Measurements from ENCODE around the gene HLA-A.

The HLA-A gene

GRCh38 chr6:29935273-29935955, 6.9 kb upstream of the HLA-A start:
- Histone ChIP-seq H3K36me3 (ENCODE audit: insufficient read depth, low read length) (no peaks in the 10 kb centered on the region), H3K27ac (ENCODE audit: low read depth, low read length) (no peak overlapping the region), H3K27me3 (ENCODE audit: insufficient read depth, low read length) (no peaks in the 10 kb centered on the region), H3K4me1 (ENCODE audit: control insufficient read depth, insufficient read depth, low read length, unreplicated experiment) (no peaks in the 10 kb centered on the region), H2AFZ (ENCODE audit: low read length, unreplicated experiment) (no peak overlapping the region), H3K79me2 (ENCODE audit: control insufficient read depth, insufficient read depth, low read length, unreplicated experiment) (no peaks in the 10 kb centered on the region), H3K4me3 (ENCODE audit: low read depth, low read length) (no peak overlapping the region)

- no peaks in the 10 kb centered on the region for H3K27me3 ChIP-seq (ENCODE audit: insufficient read depth, low read length)
- H3K4me3 ChIP-seq (ENCODE audit: low read depth, low read length) = no peak overlapping the region
- H3K4me1 ChIP-seq (ENCODE audit: control insufficient read depth, insufficient read depth, low read length, unreplicated experiment) = peaks cover 17% of the 10 kb centered on the region
- peaks cover 16% of the 10 kb centered on the region for H3K79me2 ChIP-seq (ENCODE audit: control insufficient read depth, insufficient read depth, low read length, unreplicated experiment)
- H2AFZ ChIP-seq (ENCODE audit: low read length, unreplicated experiment) = no peak overlapping the region
- H3K36me3 ChIP-seq (ENCODE audit: insufficient read depth, low read length) = peaks cover 7% of the 10 kb centered on the region; the same call in 1 of the 2 replicates
- no peak overlapping the region for H3K27ac ChIP-seq (ENCODE audit: low read depth, low read length)
Measured at GRCh38 chr6:29938746-29939508, 3.4 kb upstream of the HLA-A start.

DNA sequence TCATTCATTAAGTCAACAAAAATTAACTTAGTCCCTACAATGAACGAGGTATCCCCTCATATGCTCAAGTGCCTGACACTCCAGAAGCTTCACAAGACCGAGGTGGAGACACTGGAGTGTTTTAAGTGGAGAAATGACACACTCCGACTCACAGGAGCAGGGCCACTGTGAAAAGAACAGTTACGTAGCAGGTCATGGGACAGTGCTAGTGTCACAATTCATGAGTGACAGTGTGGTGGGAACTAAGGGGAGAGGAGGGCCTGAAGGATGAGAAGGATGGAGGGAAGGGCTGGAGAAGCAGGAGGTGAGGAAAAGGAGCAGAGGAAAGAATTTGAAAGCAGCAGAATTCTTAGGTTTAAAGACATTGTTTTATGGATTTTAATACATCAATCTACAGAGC, 1.3 kb upstream of the HLA-A start:
- Histone ChIP-seq H3K4me1 (ENCODE audit: control insufficient read depth, insufficient read depth, low read length, unreplicated experiment) (peaks cover 30% of the 10 kb centered on the region), H3K4me3 (ENCODE audit: low read depth, low read length) (peak overlapping the region; percentile 88; the same call in 1 of the 2 replicates), H3K36me3 (ENCODE audit: insufficient read depth, low read length) (peaks cover 16% of the 10 kb centered on the region), H3K27me3 (ENCODE audit: insufficient read depth, low read length) (no peaks in the 10 kb centered on the region), H2AFZ (ENCODE audit: low read length, unreplicated experiment) (no peak overlapping the region), H3K27ac (ENCODE audit: low read depth, low read length) (peak overlapping the region; percentile 89; the same call in 1 of the 2 replicates), H3K79me2 (ENCODE audit: control insufficient read depth, insufficient read depth, low read length, unreplicated experiment) (peaks cover 31% of the 10 kb centered on the region)

DNA sequence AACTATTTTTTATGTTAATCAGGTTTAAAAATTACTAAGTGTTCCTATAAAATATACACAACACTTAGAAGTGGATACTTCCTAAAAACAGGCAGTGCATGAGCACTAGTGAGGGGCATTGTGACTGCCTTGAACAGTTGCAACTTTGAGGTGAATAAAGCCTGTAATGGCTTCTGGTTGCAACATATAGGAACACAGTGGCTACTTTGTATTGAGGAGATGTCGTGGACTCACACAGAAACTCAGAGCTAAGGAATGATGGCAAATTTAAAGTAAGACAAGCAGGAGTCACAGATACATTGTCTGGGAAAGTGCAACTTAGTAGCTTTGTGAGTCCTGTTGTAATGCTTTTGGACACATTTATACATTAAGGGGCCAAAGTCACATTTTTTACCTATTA, 861 bp upstream of the HLA-A start:
- H3K36me3 ChIP-seq (ENCODE audit: insufficient read depth, low read length) = peaks cover 16% of the 10 kb centered on the region
- H3K27me3 ChIP-seq (ENCODE audit: insufficient read depth, low read length) = no peaks in the 10 kb centered on the region
- H2AFZ ChIP-seq (ENCODE audit: low read length, unreplicated experiment) = peak overlapping the region; percentile 28
- peaks cover 31% of the 10 kb centered on the region for H3K79me2 ChIP-seq (ENCODE audit: control insufficient read depth, insufficient read depth, low read length, unreplicated experiment)
- H3K4me1 ChIP-seq (ENCODE audit: control insufficient read depth, insufficient read depth, low read length, unreplicated experiment) = peaks cover 30% of the 10 kb centered on the region
- H3K27ac ChIP-seq (ENCODE audit: low read depth, low read length) = peak overlapping the region; percentile 89
- H3K4me3 ChIP-seq (ENCODE audit: low read depth, low read length) = peak overlapping the region; percentile 88

DNA sequence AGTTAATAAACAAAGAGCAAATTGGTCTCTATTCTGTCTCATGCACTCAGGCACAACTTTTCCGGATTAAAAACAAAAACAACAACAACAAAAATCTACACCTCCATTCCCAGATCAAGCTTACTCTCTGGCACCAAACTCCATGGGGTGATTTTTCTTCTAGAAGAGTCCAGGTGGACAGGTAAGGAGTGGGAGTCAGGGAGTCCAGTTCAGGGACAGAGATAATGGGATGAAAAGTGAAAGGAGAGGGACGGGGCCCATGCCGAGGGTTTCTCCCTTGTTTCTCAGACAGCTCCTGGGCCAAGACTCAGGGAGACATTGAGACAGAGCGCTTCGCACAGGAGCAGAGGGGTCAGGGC, 437 bp upstream of the HLA-A start:
- Histone ChIP-seq H3K27me3 (ENCODE audit: insufficient read depth, low read length) (no peaks in the 10 kb centered on the region), H3K27ac (ENCODE audit: low read depth, low read length) (peak overlapping the region; percentile 89), H3K4me1 (ENCODE audit: control insufficient read depth, insufficient read depth, low read length, unreplicated experiment) (peaks cover 30% of the 10 kb centered on the region), H3K79me2 (ENCODE audit: control insufficient read depth, insufficient read depth, low read length, unreplicated experiment) (peaks cover 31% of the 10 kb centered on the region), H3K36me3 (ENCODE audit: insufficient read depth, low read length) (peaks cover 16% of the 10 kb centered on the region), H3K4me3 (ENCODE audit: low read depth, low read length) (peak overlapping the region; percentile 88), H2AFZ (ENCODE audit: low read length, unreplicated experiment) (peak overlapping the region; percentile 28)

DNA sequence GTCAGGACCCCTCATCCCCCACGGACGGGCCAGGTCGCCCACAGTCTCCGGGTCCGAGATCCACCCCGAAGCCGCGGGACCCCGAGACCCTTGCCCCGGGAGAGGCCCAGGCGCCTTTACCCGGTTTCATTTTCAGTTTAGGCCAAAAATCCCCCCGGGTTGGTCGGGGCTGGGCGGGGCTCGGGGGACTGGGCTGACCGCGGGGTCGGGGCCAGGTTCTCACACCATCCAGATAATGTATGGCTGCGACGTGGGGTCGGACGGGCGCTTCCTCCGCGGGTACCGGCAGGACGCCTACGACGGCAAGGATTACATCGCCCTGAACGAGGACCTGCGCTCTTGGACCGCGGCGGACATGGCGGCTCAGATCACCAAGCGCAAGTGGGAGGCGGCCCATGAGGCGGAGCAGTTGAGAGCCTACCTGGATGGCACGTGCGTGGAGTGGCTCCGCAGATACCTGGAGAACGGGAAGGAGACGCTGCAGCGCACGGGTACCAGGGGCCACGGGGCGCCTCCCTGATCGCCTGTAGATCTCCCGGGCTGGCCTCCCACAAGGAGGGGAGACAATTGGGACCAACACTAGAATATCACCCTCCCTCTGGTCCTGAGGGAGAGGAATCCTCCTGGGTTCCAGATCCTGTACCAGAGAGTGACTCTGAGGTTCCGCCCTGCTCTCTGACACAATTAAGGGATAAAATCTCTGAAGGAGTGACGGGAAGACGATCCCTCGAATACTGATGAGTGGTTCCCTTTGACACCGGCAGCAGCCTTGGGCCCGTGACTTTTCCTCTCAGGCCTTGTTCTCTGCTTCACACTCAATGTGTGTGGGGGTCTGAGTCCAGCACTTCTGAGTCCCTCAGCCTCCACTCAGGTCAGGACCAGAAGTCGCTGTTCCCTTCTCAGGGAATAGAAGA, 978 bp downstream of the HLA-A start:
- peaks cover 30% of the 10 kb centered on the region for H3K4me1 ChIP-seq (ENCODE audit: control insufficient read depth, insufficient read depth, low read length, unreplicated experiment)
- H3K4me3 ChIP-seq (ENCODE audit: low read depth, low read length) = peak overlapping the region; percentile 88
- peaks cover 16% of the 10 kb centered on the region for H3K36me3 ChIP-seq (ENCODE audit: insufficient read depth, low read length)
- H3K79me2 ChIP-seq (ENCODE audit: control insufficient read depth, insufficient read depth, low read length, unreplicated experiment) = peaks cover 31% of the 10 kb centered on the region
- H3K27me3 ChIP-seq (ENCODE audit: insufficient read depth, low read length) = no peaks in the 10 kb centered on the region
- H3K27ac ChIP-seq (ENCODE audit: low read depth, low read length) = peak overlapping the region; percentile 77; the same call in 1 of the 2 replicates
- no peak overlapping the region for H2AFZ ChIP-seq (ENCODE audit: low read length, unreplicated experiment)

GRCh38 chr6:29945281-29945820, 3.0 kb downstream of the HLA-A start:
- Histone ChIP-seq H3K27ac (ENCODE audit: low read depth, low read length) (no peak overlapping the region), H3K4me3 (ENCODE audit: low read depth, low read length) (peak overlapping the region; percentile 52; the same call in 1 of the 2 replicates), H3K27me3 (ENCODE audit: insufficient read depth, low read length) (no peaks in the 10 kb centered on the region), H3K36me3 (ENCODE audit: insufficient read depth, low read length) (peaks cover 16% of the 10 kb centered on the region), H3K4me1 (ENCODE audit: control insufficient read depth, insufficient read depth, low read length, unreplicated experiment) (peaks cover 30% of the 10 kb centered on the region), H2AFZ (ENCODE audit: low read length, unreplicated experiment) (no peak overlapping the region), H3K79me2 (ENCODE audit: control insufficient read depth, insufficient read depth, low read length, unreplicated experiment) (peaks cover 31% of the 10 kb centered on the region)

- Histone ChIP-seq H3K4me1 (ENCODE audit: control insufficient read depth, insufficient read depth, low read length, unreplicated experiment) (peaks cover 20% of the 10 kb centered on the region), H3K36me3 (ENCODE audit: insufficient read depth, low read length) (peaks cover 16% of the 10 kb centered on the region), H2AFZ (ENCODE audit: low read length, unreplicated experiment) (no peak overlapping the region), H3K79me2 (ENCODE audit: control insufficient read depth, insufficient read depth, low read length, unreplicated experiment) (peaks cover 31% of the 10 kb centered on the region), H3K4me3 (ENCODE audit: low read depth, low read length) (no peak overlapping the region), H3K27me3 (ENCODE audit: insufficient read depth, low read length) (no peaks in the 10 kb centered on the region), H3K27ac (ENCODE audit: low read depth, low read length) (no peak overlapping the region)
Measured at GRCh38 chr6:29946223-29947076, 4.1 kb downstream of the HLA-A start.

DNA sequence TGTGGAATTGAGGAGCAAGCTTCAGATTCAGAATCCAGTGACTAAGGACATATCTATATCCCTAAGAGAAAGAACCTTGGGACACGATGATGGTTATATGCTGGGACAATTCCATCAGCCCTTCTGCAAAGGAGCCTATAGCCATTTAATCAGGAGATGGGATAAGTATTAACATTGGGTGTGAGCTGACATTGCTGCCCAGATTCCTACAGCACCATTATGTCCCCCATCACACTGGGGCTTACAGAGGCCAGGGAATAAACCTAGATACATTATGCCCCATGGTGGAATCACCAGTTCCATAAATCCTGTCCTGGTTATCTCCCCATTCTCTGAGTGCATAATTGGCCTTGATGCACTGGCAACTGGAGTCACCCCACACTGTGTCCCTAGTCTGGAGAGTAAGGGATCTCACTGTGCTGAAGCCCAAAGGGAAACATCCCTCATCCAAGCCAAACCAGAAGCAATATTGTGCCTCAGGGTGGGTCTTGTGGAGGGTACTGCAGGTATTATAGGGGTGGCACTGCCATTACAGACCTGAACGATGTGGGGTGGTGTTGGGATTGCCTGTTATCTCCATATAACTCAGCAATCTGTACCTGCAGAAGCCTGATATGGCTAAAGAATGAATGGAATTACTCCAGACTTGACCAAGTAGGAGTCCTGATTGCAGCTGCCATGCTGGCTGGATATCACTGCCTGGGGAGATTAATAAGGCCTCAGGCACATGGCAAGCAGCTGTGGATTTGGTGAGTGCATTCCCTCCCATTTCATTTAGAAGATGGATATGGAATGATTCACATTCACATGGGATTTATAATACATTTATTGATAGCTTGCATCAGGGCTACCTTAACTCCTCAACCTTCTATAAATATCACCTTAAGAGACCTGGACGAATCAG, 5.0 kb downstream of the HLA-A start:
- Histone ChIP-seq H3K36me3 (ENCODE audit: insufficient read depth, low read length) (peaks cover 16% of the 10 kb centered on the region), H2AFZ (ENCODE audit: low read length, unreplicated experiment) (no peak overlapping the region), H3K27ac (ENCODE audit: low read depth, low read length) (no peak overlapping the region), H3K79me2 (ENCODE audit: control insufficient read depth, insufficient read depth, low read length, unreplicated experiment) (peaks cover 31% of the 10 kb centered on the region), H3K4me1 (ENCODE audit: control insufficient read depth, insufficient read depth, low read length, unreplicated experiment) (peaks cover 17% of the 10 kb centered on the region), H3K27me3 (ENCODE audit: insufficient read depth, low read length) (no peaks in the 10 kb centered on the region), H3K4me3 (ENCODE audit: low read depth, low read length) (no peak overlapping the region)
